ENCODE data around the gene FTH1. TPM values are rescaled to one million over a fixed set of nuclear protein-coding genes. Genes with fewer than 3 reads are reported as not detected.

Gene FTH1
- total and polyA plus RNA-seq, 2 of the 8 experiments (the other 6 are each of a cell fraction or from before 2014, with no cell fraction given) = 1,153 to 1,461 TPM

GRCh38 chr11:62012451-62012831 is 45.0 kb upstream of the FTH1 start:
- DNase-seq (ENCODE audit: low read depth in 1 of 2, low spot score in 2 of 2) = no peak
- POLR2A ChIA-PET (ENCODE audit: partially characterized antibody) = interaction anchor here (1.5 to 1.6 kb wide), 2 partner anchors 44 to 47 kb away, joined by 4 to 5 read pairs; partner anchors contain the start of gene FTH1
- 93% methylated on average over 3 of the region's 3 CpGs; no CpG with 5 or more reads in 1 of the 2 experiments for WGBS, 2 experiments (ENCODE audit: extremely low coverage in 1 of 2, insufficient coverage in 1 of 2, insufficient read length in 1 of 2, insufficient replicate concordance in 2 of 2, low coverage in 1 of 2, low lambda C conversion rate in 2 of 2, missing lambda C conversion rate in 1 of 2)

More at GRCh38 chr11:62012451-62012831, 45.0 kb upstream of the FTH1 start:
- Histone ChIP-seq H3K14ac (ENCODE audit: insufficient read length) (no peak overlapping the region), H3K56ac (replicated peaks; ENCODE audit: insufficient read length, low read depth, low read length) (no peak overlapping the region), H2BK15ac (ENCODE audit: low read length) (no peak overlapping the region), H3K18ac (ENCODE audit: extremely low read depth, low read length) (no peak overlapping the region), H3K9ac (replicated peaks in 1 of 4; ENCODE audit: extremely low read depth in 1 of 4, low read depth in 3 of 4, low read length in 3 of 4) (no peak overlapping the region), H3K4me2 (ENCODE audit: insufficient read depth in 1 of 2, low read depth in 2 of 2, low read length in 2 of 2) (no peak overlapping the region), H3K4ac (replicated peaks; ENCODE audit: insufficient read length, low read depth, low read length) (no peak overlapping the region), H2AFZ (ENCODE audit: low read length) (no peak overlapping the region), H2BK5ac (ENCODE audit: low read depth, low read length) (no peak overlapping the region), H2BK20ac (ENCODE audit: low read length) (0 out of 2 replicates have a peak overlapping the region, but pooled peaks have one; percentile 9), H3K9me3 (ENCODE audit: insufficient read depth in 2 of 2, low read depth in 1 of 2, low read length in 1 of 2) (no peaks in the 10 kb centered on the region; a peak in 1 of 4 replicates), H4K20me1 (replicated peaks in 1 of 2; ENCODE audit: control insufficient read depth in 1 of 2, insufficient read depth in 2 of 2, low read length in 2 of 2) (no peaks in the 10 kb centered on the region), H3K79me1 (ENCODE audit: low read depth, low read length) (no peaks in the 10 kb centered on the region), H3K36me3 (ENCODE audit: control insufficient read depth in 2 of 4, insufficient read depth in 4 of 4, low read length in 3 of 4) (no peaks in the 10 kb centered on the region), H3K4me3 (ENCODE audit: extremely low read depth in 1 of 4, insufficient read depth in 2 of 4, low read depth in 3 of 4, low read length in 4 of 4) (no peak overlapping the region), H3K27ac (ENCODE audit: low read depth, low read length) (no peak overlapping the region), H2AK5ac (ENCODE audit: low read depth, low read length) (no peak overlapping the region), H3K23me2 (ENCODE audit: low read depth, low read length) (no peaks in the 10 kb centered on the region), H4K8ac (ENCODE audit: extremely low read depth, insufficient read depth, low read length) (no peak overlapping the region), H3K79me2 (ENCODE audit: control insufficient read depth in 1 of 2, insufficient read depth in 2 of 2, low read length in 2 of 2) (no peaks in the 10 kb centered on the region), H2BK120ac (replicated peaks; ENCODE audit: low read depth, low read length) (no peak overlapping the region), H4K5ac (ENCODE audit: insufficient read length, low read depth, low read length) (no peak overlapping the region), H4K91ac (replicated peaks; ENCODE audit: insufficient read length, low read length) (no peak overlapping the region), H2BK12ac (ENCODE audit: low read depth, low read length) (no peak overlapping the region), H3K23ac (ENCODE audit: insufficient read length) (no peak overlapping the region), H3K4me1 (replicated peaks in 1 of 4; ENCODE audit: control insufficient read depth in 3 of 4, insufficient read depth in 4 of 4, low read length in 3 of 4) (peaks cover 0 to 3% (median 0%) of the 10 kb centered on the region in 4 experiments; a peak in 1 of 7 replicates), H3K27me3 (replicated peaks in 1 of 4; ENCODE audit: control insufficient read depth in 3 of 4, extremely low read depth in 1 of 4, insufficient read depth in 3 of 4, low read length in 3 of 4) (no peaks in the 10 kb centered on the region)
- TF ChIP-seq HDAC6 (IDR thresholded peaks at IDR 0.05; ENCODE audit: low read depth, low read length) = no peak
- no peak for TF ChIP-seq SIX5 (IDR thresholded peaks at IDR 0.05; ENCODE audit: low read depth, low read length)
- no peak for TF ChIP-seq BCL11A (IDR thresholded peaks at IDR 0.05; ENCODE audit: low read depth in 2 of 2, low read length in 2 of 2)
- TF ChIP-seq TEAD4 (IDR thresholded peaks at IDR 0.05; ENCODE audit: low read depth, low read length) = no peak
- no peak for TF ChIP-seq ZNF274 (IDR thresholded peaks at IDR 0.05; ENCODE audit: borderline replicate concordance, extremely low read depth, low read length)
- no peak for TF ChIP-seq CBX5 (IDR thresholded peaks at IDR 0.05; ENCODE audit: low read depth, low read length)
- no peak for TF ChIP-seq RNF2 (IDR thresholded peaks at IDR 0.05; ENCODE audit: borderline replicate concordance, low read depth, low read length, missing control alignments, poor library complexity, severe bottlenecking)
- no peak for TF ChIP-seq SP4 (IDR thresholded peaks at IDR 0.05; ENCODE audit: low read length)
- no peak for TF ChIP-seq NRF1 (IDR thresholded peaks at IDR 0.05; ENCODE audit: low read depth, low read length)
- no peak for TF ChIP-seq GTF2F1 (IDR thresholded peaks at IDR 0.05; ENCODE audit: borderline replicate concordance, low read depth, low read length)
- FAIRE-seq = no peak
- CTCF ChIA-PET (ENCODE audit: partially characterized antibody) = interaction anchor here (0.6 to 3.6 kb wide), 6 partner anchors 19 to 1681 kb away, joined by 3 to 14 read pairs (median 3); no protein-coding TSS in a partner anchor

Measured in H1 (cell line).